GM19025 (cell line): Measurements from ENCODE around the gene RTN4IP1.

ENCODE experiments used
- ATAC-seq: cut with Tn5 transposase; IDR thresholded peaks from one replicate; pipeline ENCODE4 v1.9.1; 2021; ENCODE audit warnings: mild to moderate bottlenecking, low read depth, moderate library complexity; ENCODE audit not compliant: unreplicated experiment

RTN4IP1 gene

DNA sequence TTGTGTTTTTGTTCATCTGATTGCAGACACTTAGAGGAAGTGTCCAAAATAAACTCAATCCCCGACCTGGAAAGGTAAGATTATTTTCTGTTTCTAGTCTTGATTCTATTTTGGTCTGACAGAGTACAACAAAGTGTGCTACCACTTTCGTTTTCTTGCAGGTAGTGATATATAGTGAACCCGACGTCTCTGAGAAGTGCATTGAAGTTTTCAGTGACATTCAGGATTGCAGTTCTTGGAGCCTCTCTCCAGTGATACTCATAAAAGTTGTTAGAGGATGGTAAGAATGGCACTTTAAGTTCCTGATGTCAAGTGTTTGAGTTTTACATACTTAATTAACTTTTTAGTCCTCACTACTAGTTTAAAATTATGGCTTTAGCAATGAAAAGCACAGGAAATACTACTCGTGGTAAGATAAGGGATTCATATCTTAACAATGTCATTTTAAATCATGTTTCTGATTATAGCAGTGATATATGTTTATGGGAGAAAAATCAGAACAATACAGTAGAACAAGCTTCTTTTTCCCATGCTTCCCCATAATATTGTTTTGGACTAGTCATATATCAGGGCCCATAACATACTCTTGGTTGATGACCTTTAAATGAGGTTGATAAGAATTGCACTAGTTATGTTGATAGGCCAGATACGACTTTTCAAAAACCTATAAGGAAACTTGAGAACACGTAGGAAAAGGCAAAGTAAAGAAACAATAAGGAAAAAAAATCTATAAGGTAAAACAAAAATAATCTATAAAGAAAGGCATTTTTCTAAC, 104.0 kb downstream of the RTN4IP1 start:
- no peak for ATAC-seq

DNA sequence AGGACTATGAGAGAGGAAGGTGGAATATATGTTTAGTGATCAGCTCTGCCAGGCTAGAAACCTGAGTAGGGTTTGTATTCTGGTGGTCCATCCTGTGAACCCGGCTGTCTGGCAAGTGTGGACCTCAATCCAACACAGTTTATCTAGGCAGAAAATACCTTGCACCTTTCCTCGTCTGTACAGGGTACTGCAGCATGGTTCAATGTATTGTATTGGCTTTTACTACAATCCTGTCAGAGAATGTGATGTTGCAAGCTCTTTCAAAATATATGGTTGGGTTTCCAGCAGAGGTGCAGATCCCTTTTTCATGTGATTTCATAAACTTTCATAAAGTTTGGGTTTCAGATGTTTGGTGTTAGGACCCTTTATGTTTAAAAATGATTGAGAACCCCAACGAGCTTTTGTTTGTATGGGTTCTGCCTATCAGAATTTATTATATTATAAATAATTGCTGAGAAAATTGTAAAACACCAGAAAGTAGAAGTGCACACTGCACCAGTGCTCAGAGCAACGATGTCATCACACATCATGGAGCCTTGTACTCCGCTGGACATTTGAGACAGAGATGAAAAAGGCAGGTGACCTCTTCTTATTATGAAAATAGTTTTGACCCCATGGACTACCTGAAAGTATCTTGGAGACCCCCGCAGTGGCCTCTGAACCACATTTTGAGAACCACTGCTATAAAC, 106.6 kb downstream of the RTN4IP1 start:
- no peak for ATAC-seq
